ENCODE measurements around the gene COL25A1. TPM values are rescaled to one million over a fixed set of nuclear protein-coding genes. Genes with fewer than 3 reads are reported as not detected.

COL25A1 gene
- total RNA-seq, 1 experiment from 2014 or later, result not detected

- no peak overlapping the region for H2AFZ ChIP-seq (ENCODE audit: low read depth, low read length, poor library complexity, severe bottlenecking)
- BruUV-seq (replicated peaks), result no TSS peak
Measured at GRCh38 chr4:108846568-108846967, 455.9 kb downstream of the COL25A1 start.

More at GRCh38 chr4:108846568-108846967, 455.9 kb downstream of the COL25A1 start:
- intact Hi-C loops (cut with micrococcal nuclease), result no loop called here
- no peaks in the 10 kb centered on the region for H3K36me3 ChIP-seq (ENCODE audit: control insufficient read depth in 1 of 2, insufficient read depth in 2 of 2, low read length in 2 of 2)
- no peak for TF ChIP-seq CEBPB (IDR thresholded peaks at IDR 0.05; ENCODE audit: low read depth)
- no peak for TF ChIP-seq RAD21 (IDR thresholded peaks at IDR 0.05; ENCODE audit: low read depth)
- TF ChIP-seq EGR1 (IDR thresholded peaks at IDR 0.05; ENCODE audit: low read depth), result no peak
- TF ChIP-seq EZH2 (IDR thresholded peaks at IDR 0.05), result no peak
- no peak for TF ChIP-seq ZNF274 (IDR thresholded peaks at IDR 0.05; ENCODE audit: low read depth, low read length)
- TF ChIP-seq CTCF (IDR thresholded peaks at IDR 0.05 in 2 of 3, conservative IDR thresholded peaks at IDR 0.05 in 1 of 3; ENCODE audit: borderline replicate concordance in 1 of 3, insufficient read depth in 1 of 3, low read depth in 2 of 3, low read length in 2 of 3), result no peak
- TF ChIP-seq SRF (IDR thresholded peaks at IDR 0.05; ENCODE audit: low read depth), result no peak
- no peak for TF ChIP-seq YY1 (IDR thresholded peaks at IDR 0.05; ENCODE audit: extremely low read depth, insufficient replicate concordance, low read depth, low read length)
- TF ChIP-seq JUND (IDR thresholded peaks at IDR 0.05), result no peak
- no peaks in the 10 kb centered on the region for H3K4me1 ChIP-seq (ENCODE audit: control insufficient read depth in 1 of 2, insufficient read depth in 2 of 2, low read length in 2 of 2)
- ATAC-seq, result no peak
- peaks cover 33% of the 10 kb centered on the region for H3K27me3 ChIP-seq (ENCODE audit: insufficient read depth, low read length)
- RAD21 ChIA-PET (ENCODE audit: low non-redundant PET in 1 of 2, low total read pairs in 2 of 2, uncharacterized antibody in 2 of 2, unreplicated experiment in 2 of 2), result no interaction called here
- H3K9ac ChIP-seq (ENCODE audit: low read length), result no peak overlapping the region
- H3K9me3 ChIP-seq (ENCODE audit: control insufficient read depth in 1 of 2, insufficient read depth in 1 of 2, low read depth in 1 of 2, low read length in 2 of 2), result no peaks in the 10 kb centered on the region
- no peak for DNase-seq (ENCODE audit: low read depth, low spot score)
- H3K4me2 ChIP-seq (ENCODE audit: low read length), result no peak overlapping the region
- no peak overlapping the region for H3K4me3 ChIP-seq (replicated peaks in 1 of 2; ENCODE audit: low read depth in 1 of 2, low read length in 2 of 2)
- H3K9me2 ChIP-seq (ENCODE audit: insufficient read depth), result no peaks in the 10 kb centered on the region
- no peaks in the 10 kb centered on the region for H3K79me2 ChIP-seq (ENCODE audit: insufficient read depth, low read length)
- H3K27ac ChIP-seq (ENCODE audit: low read depth, low read length), result no peak overlapping the region
- CTCF ChIA-PET, result no interaction called here
- POLR2A ChIA-PET, result no interaction called here
- H4K20me1 ChIP-seq (ENCODE audit: insufficient read depth), result no peaks in the 10 kb centered on the region
